Measurements from ENCODE around the gene RREB1. TPM values are rescaled to one million over a fixed set of nuclear protein-coding genes. Genes with fewer than 3 reads are reported as not detected.

The RREB1 gene
- total RNA-seq, 1 experiment from 2014 or later = 35.8 TPM

GRCh38 chr6:7238526-7238899 lies 130.8 kb downstream of the RREB1 start:
- no peak overlapping the region for H3K23ac ChIP-seq (ENCODE audit: insufficient read length, low read depth, low read length)
- TF ChIP-seq, protein P1, sequence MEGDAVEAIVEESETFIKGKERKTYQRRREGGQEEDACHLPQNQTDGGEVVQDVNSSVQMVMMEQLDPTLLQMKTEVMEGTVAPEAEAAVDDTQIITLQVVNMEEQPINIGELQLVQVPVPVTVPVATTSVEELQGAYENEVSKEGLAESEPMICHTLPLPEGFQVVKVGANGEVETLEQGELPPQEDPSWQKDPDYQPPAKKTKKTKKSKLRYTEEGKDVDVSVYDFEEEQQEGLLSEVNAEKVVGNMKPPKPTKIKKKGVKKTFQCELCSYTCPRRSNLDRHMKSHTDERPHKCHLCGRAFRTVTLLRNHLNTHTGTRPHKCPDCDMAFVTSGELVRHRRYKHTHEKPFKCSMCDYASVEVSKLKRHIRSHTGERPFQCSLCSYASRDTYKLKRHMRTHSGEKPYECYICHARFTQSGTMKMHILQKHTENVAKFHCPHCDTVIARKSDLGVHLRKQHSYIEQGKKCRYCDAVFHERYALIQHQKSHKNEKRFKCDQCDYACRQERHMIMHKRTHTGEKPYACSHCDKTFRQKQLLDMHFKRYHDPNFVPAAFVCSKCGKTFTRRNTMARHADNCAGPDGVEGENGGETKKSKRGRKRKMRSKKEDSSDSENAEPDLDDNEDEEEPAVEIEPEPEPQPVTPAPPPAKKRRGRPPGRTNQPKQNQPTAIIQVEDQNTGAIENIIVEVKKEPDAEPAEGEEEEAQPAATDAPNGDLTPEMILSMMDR (conservative IDR thresholded peaks at IDR 0.05) = no peak
- no peak overlapping the region for H3T11ph ChIP-seq (ENCODE audit: low read length)
- no peak overlapping the region for H3K27ac ChIP-seq (ENCODE audit: insufficient read length, low read depth, low read length)
- peaks cover 15% of the 10 kb centered on the region for H3K4me1 ChIP-seq (ENCODE audit: insufficient read depth, low read length)
- H4K8ac ChIP-seq (replicated peaks; ENCODE audit: insufficient read length, low read depth, low read length) = no peak overlapping the region
- H3K27ac Mint-ChIP-seq = peak overlapping the region in 1 of 3 experiments; percentile 19; a peak in 1 of 7 replicates
- H2BK5ac ChIP-seq (ENCODE audit: insufficient read length, low read length) = no peak overlapping the region
- no peaks in the 10 kb centered on the region for H3K27me3 Mint-ChIP-seq (ENCODE audit: low read depth)
- no peaks in the 10 kb centered on the region for H4K20me1 ChIP-seq (ENCODE audit: control insufficient read depth, insufficient read depth, insufficient read length)
- no peaks in the 10 kb centered on the region for H3K23me2 ChIP-seq (ENCODE audit: insufficient read length, low read depth, low read length, poor library complexity, severe bottlenecking)
- WGBS (ENCODE audit: extremely low coverage, insufficient read length, low lambda C conversion rate) = no CpG with 5 or more reads among the region's 5 CpGs
- no peak overlapping the region for H2BK15ac ChIP-seq (ENCODE audit: low read depth, low read length)
- no peak overlapping the region for H2BK12ac ChIP-seq (ENCODE audit: insufficient read length, low read depth, low read length)
- no peak overlapping the region for H3K56ac ChIP-seq (ENCODE audit: insufficient read length, low read depth, low read length)
- no peaks in the 10 kb centered on the region for H3K9me3 Mint-ChIP-seq
- H4K91ac ChIP-seq (ENCODE audit: insufficient read length, low read depth, low read length) = no peak overlapping the region
- H3K79me1 ChIP-seq (ENCODE audit: insufficient read depth, low read depth, low read length, poor library complexity, severe bottlenecking) = no peaks in the 10 kb centered on the region
- H3K4me2 ChIP-seq (ENCODE audit: insufficient read depth, insufficient read length, low read length) = no peak overlapping the region
- peaks cover 2 to 7% (median 4%) of the 10 kb centered on the region in 3 experiments; a peak in 6 of 7 replicates for H3K36me3 Mint-ChIP-seq (ENCODE audit: insufficient read depth in 1 of 3, low read depth in 3 of 3)
- H2BK20ac ChIP-seq (ENCODE audit: low read depth, low read length, poor library complexity, severe bottlenecking) = no peak overlapping the region
- H3K9me3 ChIP-seq (ENCODE audit: control insufficient read depth, low read depth, low read length) = no peaks in the 10 kb centered on the region
- no peak overlapping the region for H3K18ac ChIP-seq (ENCODE audit: insufficient read length, low read depth, low read length)
- H3K4me1 Mint-ChIP-seq = peaks cover 35 to 38% of the 10 kb centered on the region in 2 experiments
- H3K79me2 ChIP-seq (ENCODE audit: insufficient read depth, low read length) = no peaks in the 10 kb centered on the region
- no peak overlapping the region for H3K14ac ChIP-seq (ENCODE audit: insufficient read depth, low read length)
- H2AFZ ChIP-seq (ENCODE audit: low read length) = no peak overlapping the region
- DNase-seq = no peak
- no peak overlapping the region for H3K9ac ChIP-seq (ENCODE audit: extremely low read depth, insufficient read length, low read length)
- no peaks in the 10 kb centered on the region for H3K27me3 ChIP-seq (ENCODE audit: insufficient read depth, low read length)
- no peak overlapping the region for H3K4ac ChIP-seq (ENCODE audit: low read depth, low read length)
- H4K5ac ChIP-seq (ENCODE audit: insufficient read length, low read depth, low read length) = no peak overlapping the region
- H2BK120ac ChIP-seq (ENCODE audit: low read depth, low read length, poor library complexity, severe bottlenecking) = no peak overlapping the region
- no peak overlapping the region for H2AK5ac ChIP-seq (ENCODE audit: insufficient read length, low read length)
- 0 out of 5 replicates have a peak overlapping the region, but pooled peaks of 1 of the 2 experiments have one; percentile 27 for H3K4me3 Mint-ChIP-seq

Data from H9 (cell line).